NCI-H345 treated with DMSO at 0.1 percent for 48 hours (cell line): ENCODE results near the gene ARHGAP31.
"Not testable (repeated sequence)": the region's sequence is repeated elsewhere in the genome, so short reads cannot be mapped to it uniquely, and the experiment has no call there.

Source experiments
- DNase-seq: peaks from one replicate; lab custom pipeline; 2025; ENCODE audit not compliant: unreplicated experiment; lab: John Stamatoyannopoulos, UW

ARHGAP31 gene, protein sequence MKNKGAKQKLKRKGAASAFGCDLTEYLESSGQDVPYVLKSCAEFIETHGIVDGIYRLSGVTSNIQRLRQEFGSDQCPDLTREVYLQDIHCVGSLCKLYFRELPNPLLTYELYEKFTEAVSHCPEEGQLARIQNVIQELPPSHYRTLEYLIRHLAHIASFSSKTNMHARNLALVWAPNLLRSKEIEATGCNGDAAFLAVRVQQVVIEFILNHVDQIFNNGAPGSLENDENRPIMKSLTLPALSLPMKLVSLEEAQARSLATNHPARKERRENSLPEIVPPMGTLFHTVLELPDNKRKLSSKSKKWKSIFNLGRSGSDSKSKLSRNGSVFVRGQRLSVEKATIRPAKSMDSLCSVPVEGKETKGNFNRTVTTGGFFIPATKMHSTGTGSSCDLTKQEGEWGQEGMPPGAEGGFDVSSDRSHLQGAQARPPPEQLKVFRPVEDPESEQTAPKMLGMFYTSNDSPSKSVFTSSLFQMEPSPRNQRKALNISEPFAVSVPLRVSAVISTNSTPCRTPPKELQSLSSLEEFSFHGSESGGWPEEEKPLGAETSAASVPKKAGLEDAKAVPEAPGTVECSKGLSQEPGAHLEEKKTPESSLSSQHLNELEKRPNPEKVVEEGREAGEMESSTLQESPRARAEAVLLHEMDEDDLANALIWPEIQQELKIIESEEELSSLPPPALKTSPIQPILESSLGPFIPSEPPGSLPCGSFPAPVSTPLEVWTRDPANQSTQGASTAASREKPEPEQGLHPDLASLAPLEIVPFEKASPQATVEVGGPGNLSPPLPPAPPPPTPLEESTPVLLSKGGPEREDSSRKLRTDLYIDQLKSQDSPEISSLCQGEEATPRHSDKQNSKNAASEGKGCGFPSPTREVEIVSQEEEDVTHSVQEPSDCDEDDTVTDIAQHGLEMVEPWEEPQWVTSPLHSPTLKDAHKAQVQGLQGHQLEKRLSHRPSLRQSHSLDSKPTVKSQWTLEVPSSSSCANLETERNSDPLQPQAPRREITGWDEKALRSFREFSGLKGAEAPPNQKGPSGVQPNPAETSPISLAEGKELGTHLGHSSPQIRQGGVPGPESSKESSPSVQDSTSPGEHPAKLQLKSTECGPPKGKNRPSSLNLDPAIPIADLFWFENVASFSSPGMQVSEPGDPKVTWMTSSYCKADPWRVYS (N-terminal part only)

DNA sequence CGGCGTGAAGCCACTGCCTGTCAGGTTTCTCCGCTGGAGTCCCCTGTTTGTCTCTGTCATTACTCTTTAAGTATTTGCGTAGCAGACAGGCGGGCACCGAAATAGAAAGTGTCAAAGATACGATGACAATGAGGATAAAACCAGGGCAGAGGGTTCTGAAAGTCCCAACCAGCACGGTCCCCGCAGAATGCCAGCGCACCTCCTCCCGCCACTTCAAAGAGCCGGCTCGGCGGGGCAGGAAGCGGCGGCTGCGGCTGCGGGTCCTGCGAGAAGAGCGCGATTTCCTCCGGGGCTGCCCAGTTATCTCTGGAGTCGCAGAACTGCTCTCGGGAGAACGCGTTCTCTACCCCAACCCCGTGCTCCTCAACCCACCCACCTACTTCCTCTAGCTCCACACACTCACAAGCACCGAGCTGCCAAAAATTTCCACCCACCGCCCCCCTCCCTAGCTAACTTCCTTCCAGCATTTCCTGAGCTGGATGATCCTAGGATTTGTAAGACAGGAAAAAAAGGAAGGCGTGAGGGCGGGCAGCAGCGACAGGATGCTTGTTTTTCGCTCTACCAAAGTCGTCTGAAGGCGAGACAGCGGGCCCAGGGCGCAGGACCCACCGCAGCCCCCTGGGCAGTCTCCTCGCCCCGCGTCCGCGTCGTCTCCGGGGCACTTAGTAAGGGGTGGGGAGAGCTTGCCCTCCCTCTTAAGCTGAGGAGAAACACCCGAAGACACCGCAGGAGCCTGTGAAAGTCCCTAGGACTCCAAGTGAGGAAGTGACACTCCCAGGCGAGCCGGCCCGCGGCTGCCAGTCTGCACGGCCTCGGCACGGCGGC, at the start of gene ARHGAP31:
ARHGAP31 (plus strand) TSS at position 513 of the 825 bp plus-strand sequence. CDS start 522 bp downstream, outside the sequence.
- no peak for DNase-seq

- DNase-seq = no peak
These were observed 48.4 kb upstream of the ARHGAP31 start for GRCh38 chr3:119245778-119246177.

GRCh38 chr3:119255214-119255613, 39.0 kb upstream of the ARHGAP31 start:
- no peak for DNase-seq

- DNase-seq = no peak
These were observed 37.1 kb upstream of the ARHGAP31 start for GRCh38 chr3:119257111-119257510.

DNA sequence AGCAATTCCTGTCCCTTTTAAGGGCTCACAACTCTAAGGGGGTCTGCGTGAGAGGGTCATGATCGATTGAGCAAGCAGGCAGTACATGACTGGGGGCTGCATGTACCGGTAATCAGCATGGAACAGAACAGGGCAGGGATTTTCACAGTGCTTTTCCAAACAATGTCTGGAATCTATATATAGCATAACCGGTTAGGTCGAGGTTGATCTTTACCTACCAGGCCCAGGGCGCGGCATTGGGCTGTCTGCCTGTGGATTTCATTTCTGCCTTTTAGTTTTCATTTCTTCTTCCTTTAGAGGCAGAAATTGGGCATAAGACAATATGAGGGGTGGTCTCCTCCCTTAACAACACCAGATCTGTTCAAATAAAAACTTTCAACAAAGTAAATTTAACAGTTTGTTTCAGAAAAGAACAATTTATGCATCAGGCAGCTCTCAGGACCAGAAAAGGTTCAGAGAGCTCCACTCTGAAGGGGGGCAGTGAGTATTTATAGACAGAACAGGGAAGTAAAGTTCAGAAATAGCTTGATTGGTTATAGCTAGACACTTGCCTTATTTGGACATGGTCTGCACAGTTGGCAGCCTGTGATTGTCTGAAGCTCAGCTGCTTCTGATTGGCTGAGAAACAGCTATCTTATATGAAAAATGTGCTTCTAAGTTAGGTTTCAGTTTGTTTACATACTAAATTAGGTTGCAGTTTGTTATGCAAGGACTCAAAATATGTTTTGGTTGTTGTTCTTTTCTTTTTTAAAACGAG, 36.4 kb upstream of the ARHGAP31 start:
- no peak for DNase-seq

GRCh38 chr3:119258915-119259314, 35.3 kb upstream of the ARHGAP31 start:
- no peak for DNase-seq

- DNase-seq = no peak
These were observed 34.4 kb upstream of the ARHGAP31 start for GRCh38 chr3:119259821-119260220.

- no peak for DNase-seq
These were observed 33.1 kb upstream of the ARHGAP31 start for GRCh38 chr3:119261055-119261454.

DNA sequence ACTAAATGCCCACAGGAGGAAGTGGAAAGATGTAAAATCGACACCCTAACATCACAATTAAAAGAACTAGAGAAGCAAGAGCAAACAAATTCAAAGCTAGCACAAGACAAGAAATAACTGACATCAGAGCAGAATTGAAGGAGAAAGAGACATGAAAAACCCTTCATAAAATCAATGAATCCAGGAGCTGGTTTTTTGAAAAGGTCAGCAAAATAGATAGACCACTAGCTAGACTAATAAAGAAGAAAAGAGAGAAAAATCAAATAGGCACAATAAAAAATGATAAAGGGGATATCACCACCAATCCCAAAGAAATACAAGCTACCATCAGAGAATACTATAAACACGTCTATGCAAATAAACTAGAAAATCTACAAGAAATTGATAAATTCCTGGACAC, 24.0 kb upstream of the ARHGAP31 start:
- DNase-seq = not testable (repeated sequence)

- no peak for DNase-seq
These were observed 17.5 kb upstream of the ARHGAP31 start for GRCh38 chr3:119276680-119277079.

DNA sequence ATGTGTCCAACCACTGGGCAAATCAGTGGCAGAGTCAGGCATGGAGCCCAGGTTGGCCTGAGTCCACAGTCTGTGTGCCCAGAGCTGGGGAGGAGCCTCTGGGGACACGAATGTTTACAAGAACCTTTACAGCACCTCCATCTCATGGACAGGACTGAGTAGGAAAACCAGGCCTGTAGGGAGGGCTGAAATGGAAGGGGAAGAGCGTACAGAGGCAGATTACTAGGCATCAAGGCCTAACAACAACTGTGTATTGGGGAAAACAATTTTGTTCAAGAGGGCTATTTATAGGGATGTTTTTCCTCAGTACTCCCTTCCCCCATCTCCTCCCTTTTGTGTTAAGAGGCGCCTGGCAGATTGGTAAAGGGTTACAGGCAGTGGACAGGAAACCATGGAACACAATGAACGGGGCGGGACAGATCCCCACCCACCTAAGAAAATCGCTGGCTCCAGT, 15.1 kb upstream of the ARHGAP31 start:
- no peak for DNase-seq

GRCh38 chr3:119279584-119280243, 14.5 kb upstream of the ARHGAP31 start:
- no peak for DNase-seq

DNA sequence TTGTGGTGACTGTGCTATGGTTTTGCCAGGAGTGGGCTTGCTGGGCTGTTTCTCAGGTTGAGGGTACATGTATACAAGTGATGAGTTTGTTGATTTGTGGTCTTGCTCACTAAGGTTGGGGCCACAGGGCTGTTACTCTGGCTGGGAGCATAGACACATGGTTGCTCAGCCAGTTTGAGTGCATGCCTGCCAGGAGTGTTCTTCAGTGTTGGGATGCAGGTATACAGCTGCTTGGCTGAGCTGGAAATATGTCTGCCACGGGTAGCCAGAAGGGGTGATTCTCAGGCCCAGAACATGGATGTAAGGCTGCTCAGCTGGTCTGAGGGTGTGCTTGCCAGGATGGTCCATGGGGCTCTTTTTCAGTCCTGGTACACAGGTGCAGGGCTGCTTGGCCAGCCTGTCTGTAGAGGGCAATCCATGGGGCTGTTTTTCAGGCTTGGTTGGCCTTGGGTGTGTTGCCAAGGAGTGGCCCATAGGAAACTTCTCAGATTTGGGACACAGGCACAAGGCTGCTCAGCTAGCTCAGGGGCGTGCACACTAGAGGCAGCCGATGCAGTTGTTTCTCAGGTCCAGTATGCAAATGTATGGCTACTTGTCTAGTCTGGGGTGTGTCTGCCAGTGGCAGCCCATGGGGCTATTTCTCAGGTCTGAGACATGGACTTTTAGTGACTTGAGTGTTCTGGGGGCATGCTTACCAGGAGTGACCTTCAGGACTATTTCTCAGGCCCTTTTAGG, 5.3 kb upstream of the ARHGAP31 start:
- no peak for DNase-seq

GRCh38 chr3:119289404-119289770, 4.8 kb upstream of the ARHGAP31 start:
- no peak for DNase-seq

GRCh38 chr3:119290613-119291012, 3.6 kb upstream of the ARHGAP31 start:
- DNase-seq = no peak

DNA sequence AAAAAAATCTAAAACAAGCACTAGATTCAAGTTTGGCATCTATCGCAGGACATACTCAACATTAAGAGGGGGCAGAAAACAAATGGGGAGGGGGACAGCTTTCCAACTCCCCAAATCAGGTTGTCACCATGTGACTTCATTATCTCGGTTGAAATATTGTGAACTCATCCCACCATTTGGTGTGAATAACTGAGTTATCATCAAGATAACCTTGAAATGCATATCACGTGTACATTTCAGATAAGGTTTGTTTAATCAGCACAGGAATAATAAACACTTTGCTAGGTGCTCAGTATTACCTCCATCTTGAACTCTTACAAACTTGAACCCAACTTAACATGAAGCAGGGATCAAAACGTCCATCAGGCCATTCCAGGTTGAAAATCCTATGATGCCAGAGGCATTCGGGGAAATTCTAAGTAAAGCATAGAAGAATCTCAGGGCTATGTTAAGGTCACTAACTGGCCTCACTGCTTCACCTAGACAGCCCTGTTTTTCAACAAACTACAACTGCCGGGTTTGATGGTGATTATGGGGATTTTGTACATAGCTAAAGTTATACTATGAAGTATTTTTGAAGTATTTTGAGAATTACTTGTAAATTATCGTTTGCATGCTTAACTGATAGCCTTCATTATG, 3.0 kb upstream of the ARHGAP31 start:
- no peak for DNase-seq

- DNase-seq = no peak
These were observed 1.5 kb upstream of the ARHGAP31 start for GRCh38 chr3:119292666-119293065.
